Measurements from ENCODE around the gene FAM47E.

FAM47E gene, protein sequence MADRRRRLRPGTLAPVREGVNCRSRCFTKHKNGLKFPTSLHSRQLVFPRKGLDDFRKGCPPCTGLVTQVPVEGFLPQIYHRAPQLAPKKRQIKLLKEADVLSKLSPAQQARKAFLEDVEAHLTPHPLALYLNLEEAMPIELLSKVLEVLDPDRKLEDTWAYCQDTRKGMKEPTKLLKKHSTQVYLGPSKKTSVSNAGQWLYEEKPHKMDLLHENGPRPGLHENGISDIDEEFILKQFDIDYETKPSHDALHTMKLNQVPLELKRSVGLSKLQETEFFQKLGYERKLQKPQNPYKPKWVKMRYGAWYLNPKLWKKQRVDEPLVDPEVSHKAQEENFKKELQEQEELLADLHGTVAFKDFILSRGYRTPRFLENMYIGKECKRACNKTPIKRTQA

DNA sequence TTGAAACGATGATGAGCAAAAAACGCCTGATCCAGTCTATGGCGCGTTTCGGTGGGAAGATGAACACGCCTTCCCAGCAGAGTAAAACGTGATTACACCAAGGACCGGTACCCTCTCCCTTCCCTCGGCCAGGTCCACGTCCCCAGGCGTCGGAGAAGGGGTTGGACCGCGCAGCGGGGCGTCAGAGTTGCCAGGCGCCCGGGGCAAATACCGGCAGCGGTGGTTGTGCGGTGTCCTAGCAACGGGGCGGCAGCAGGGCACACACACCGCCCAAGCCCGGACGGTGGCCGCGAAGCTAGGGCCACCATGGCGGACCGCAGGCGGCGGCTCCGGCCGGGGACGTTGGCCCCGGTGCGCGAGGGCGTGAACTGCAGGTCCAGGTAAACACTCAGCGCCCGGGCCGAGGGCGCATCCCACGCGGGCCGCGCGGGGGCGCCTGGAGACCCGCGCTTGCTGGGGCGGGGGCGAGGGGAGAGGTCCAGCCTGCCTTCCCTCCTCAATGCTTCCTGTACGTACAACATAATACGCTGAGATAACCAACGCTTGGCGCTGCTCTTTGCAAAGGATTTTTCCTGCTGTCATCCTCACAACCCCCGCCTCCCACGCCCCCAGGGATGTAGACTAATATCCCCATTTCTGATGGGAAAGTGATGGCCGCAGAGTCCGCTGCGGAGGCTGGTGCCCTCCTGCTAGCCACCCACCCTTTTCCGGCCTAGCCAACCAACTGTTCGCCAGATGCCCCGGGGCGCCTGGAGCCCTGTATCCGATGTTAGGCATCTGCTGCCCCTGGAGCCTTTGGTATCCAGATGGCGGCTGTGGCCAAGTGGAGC, at the start of gene FAM47E:
FAM47E (plus strand) TSS at position 281 of the 830 bp plus-strand sequence; CDS start at position 307, 26 bp downstream.
- FAIRE-seq, result no peak

DNA sequence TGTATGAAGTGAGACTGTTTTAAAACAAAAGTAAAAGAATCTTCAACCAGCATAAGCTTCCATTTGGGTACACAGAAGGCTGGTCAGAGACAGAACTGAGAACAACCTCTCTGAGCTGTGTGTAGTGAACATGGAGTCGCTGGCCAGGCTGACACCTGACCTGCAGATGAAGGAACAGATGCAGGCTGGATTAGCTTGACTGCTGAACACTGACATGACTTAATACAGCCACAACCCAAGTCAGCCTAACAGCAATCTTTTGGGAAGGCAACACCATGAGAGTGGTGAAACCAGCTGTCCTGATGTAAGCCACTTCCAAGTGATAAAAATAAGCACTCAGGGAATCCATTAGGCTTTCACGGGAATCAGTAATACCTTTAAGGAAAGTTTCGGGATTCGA, 48.0 kb upstream of the FAM47E start:
- no peak for FAIRE-seq

DNA sequence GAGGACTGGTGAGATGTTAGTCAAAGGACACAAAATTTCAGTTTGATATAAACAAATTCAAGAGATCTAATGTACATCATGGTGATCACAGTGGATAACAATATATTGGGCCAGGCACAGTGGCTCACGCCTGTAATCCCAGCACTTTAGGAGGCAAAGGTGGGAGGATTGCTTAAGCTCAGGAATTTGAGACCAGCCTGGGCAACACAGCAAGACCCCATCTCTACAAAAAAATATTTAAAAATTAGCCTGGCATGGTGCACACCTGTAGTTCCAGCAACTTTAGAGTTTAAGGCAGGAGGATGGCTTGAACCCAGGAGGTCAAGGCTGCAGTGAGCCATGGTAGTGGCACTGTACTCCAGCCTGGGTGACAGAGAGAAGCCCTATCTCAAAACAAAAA, 46.6 kb upstream of the FAM47E start:
- FAIRE-seq, result no peak

DNA sequence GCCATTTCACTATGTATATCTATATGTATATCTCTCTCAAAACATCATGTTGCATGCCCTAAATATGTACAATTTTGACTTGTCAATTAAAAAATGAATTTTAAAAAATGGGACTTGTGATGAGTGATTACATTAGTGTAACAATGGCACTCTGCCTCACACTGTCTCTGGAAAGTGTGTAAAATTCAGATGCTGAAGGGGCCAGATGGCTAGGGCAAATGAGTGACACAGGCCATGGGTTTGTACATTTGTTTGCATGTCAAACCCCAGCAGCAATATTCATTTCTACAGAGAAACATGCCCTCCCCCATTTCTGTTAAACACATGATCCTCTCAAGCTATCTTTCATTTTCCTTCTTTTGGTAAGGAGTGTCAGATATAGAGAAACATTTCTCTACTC, 46.0 kb upstream of the FAM47E start:
- FAIRE-seq, result no peak

DNA sequence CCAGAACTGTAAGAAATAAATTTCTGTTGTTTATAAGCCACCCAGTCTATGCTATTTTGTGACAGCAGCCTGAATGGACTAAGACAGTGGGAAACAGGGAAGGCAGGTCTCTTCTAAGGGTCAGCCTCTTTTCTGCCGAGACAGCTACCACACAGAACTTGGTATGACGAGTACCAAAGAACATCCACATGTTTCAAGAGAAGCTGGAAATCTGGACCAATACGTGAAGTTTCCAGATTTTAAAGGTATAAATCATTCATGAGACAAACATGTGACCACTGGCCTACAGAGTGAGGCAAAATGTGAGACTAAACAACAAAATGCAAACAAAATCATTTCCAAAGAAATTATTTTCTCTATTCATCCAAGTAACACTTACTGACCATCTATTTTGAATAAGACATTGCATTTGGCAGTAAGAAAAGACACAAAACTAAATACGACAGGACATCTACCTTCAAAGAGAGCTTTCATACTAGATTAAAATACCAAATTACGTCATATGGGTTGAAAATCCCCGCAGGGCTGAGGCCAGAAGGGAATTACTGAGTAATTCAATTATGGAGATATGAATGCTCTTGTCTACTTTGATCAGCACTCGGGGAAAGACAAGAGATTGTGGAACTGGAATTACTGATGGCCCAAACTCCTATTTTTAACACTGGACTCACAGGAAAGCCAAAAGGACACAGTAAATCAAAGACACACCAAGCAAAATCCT, 45.1 kb upstream of the FAM47E start:
- FAIRE-seq, result no peak

DNA sequence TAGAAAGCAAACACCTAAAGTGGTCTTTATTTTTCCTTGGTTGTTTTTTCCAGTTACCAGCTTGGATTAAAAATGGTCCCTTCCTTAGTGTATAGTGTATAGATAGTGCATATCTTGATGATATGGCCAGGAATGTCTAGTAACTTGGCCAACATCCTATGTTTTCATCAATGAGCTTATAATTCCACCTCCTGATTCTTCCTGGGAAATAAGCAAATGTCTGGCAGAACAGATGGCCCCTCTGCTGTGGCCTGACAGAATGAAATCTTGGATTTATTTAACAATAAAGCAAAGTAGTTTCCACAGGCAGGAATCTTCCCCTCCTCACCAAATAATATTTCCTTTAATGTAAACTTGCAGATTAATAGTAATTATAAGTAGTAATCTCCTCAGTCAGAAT, 44.0 kb upstream of the FAM47E start:
- FAIRE-seq, result no peak

DNA sequence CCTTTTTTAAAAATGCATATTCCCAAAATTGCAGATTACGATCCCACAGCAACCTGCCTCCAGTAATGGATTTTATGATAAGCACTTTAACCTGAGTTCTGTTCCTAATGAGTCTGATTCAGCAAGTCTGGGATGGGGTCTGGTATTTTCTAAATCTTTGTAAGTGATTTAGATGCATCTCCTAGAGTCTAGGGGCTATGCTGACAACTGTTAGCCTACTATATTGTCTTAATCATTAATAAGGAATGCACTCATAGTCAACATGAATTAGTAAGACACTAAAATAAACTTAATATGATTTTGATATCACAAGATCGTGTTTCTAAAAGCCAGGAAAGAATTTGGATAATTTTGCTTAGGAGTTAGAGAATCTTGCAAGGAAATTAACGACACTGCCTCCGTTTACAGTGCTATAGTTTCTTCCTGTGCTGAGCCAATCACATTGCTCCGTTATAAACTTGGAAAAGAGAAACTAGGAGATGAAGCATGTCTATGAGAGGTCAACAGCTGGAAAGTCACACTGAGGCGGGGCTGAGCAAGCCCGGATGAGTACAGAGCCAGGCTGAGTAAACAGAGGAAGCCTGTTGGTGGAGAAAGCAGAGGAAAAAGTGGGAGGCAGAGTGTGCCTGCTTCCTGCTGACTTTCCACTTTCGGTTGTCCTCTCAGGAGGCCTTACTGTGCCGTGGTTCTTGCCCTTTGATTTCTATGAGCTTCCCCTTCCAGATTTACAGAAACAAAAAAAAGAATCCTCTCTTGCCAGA, 43.3 kb upstream of the FAM47E start:
- FAIRE-seq, result no peak

DNA sequence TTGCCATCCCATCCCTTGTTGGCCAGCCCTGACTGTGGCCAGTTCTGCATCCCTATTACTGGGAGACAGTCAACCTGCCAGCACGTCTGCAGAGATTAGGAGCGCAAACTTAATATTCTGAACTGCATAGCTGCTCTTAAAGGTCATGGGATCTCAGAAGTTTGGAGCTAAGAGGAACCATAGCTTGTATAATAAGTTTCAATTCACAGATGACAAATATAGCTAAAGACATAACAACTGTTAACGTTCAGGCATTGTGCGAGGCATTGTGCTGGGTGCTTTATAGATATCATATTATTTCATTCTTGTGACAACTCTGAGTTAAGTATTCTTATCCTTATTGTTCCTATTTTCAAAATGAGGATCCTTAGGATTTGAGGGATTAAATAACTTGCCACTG, 41.6 kb upstream of the FAM47E start:
- FAIRE-seq, result no peak

DNA sequence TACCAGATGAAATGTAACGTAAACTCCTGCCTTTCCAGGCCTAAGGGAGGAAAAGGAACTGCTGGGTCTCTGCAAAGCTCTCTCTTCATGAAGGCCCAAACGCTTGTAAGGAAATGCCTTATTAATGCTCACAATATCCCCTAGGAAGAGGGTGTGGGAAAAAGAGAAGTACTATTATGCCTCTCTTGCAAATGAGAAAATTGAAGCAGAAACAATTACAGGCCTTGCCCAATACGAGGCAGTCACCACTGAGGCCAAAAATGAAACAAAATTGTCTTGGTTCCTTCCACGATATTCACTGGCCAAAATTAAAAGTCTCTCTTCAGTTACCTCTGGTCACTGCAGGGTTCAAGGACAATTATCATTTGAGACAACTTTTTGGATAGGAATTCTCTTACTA, 41.1 kb upstream of the FAM47E start:
- FAIRE-seq, result no peak

DNA sequence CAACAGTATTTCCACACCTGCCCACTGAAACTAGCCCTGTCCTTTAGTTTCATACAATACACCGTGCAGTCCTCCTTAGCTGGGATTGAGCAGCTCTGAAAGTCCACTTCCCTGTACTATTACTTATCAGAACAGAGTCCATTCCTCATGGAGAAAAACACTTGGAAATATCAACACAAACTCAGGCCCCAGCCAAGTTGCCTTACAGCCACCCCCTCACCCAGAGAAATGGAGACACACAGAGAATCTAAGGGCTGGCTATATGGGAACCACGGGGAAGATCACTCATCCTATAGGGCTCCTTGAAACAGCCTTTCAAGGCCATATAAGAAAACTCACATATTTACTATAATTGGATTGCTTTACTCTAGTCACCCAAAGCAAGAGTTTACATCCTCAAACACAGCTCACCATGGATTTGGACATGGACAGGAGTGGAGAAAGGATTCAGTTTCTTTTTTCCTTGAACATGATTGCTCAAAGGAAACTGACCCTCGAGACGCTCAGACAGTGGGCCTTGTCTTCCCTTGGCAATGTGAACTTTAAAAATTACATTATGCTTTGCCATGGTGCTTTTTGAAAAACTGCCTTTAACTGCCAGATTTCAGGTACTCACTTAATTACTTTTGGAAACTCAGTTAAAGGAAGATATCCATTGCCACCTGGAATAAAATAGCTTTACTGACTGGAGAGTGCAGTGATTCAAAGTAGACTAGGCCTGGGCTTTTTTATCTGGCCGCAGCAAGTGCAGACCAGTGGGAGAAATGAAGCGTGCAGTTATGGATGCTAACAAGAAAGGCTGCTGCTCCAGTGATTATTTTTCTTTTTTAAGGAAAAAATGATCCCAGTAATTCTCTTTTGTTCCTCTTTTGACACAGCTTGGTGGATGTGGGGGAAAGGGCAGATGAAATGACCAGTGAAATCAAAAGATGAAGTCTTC, 39.5 kb upstream of the FAM47E start:
- FAIRE-seq, result no peak

DNA sequence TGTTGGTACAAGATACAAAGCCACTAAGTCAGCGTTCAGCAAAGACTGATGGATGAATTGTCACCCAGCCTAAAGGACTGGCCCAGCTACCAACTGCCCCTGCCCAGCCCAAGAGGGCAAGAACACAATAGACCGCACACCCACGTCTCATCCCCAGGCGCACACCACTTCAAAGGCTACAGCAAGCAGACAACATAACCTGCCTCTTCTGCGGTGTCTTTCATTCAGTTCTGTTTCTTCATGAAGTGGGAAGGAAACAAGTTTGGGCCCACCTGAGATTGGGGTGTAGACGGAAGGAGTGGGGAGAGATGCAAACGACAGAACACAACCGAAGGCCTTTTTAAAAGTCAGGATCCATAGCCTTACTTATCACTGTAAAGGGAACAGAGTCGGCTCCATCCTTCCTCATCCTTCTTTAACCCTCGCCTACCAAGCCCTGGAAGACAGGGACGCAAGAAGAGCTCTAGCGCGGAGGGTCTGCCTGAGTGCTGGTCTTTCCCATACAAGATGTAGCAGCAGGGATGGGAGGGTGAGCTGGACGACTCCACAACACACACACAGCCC, 38.6 kb upstream of the FAM47E start:
- no peak for FAIRE-seq

DNA sequence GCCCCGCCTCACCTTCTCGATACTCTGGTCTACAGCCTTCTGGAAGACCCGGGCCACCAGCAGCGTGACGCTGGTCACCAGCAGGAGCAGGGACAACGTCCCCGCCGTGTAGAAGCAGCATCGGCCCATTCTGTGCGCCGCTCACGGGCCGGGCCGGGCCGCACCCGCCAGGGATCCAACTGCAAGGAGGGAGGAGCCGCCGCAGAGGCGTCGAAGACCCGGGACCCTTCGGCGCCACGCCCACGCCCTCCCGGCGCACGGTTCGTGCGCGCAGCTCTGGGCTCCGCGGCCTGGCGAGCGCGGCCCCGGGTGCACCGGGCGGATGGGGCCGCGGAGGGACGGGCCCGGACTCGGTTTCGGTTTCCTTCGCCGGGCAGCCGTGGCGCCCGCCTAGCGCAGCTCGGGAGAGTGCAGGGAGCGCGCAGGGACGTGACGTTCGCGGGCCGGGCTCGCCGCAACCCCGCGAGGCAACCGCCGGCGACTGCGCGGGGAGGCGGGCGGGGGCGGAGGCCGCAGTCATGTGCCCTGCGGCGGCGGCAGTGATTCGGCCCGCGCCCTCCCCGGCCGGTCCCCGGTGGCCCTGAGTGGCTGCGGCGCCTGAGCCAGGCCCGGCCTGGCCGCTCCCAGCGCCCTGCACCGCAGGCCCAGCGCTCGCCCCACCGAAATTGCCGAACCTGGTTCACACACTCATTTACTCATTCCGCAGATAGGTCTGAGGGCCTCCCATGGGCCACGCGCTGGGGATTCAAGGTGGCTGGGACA, 37.9 kb upstream of the FAM47E start, which contains the start of gene SCARB2:
SCARB2 (minus strand) TSS at position 410 of the 762 bp plus-strand sequence; CDS start at position 129, 281 bp downstream.
- no peak for FAIRE-seq

DNA sequence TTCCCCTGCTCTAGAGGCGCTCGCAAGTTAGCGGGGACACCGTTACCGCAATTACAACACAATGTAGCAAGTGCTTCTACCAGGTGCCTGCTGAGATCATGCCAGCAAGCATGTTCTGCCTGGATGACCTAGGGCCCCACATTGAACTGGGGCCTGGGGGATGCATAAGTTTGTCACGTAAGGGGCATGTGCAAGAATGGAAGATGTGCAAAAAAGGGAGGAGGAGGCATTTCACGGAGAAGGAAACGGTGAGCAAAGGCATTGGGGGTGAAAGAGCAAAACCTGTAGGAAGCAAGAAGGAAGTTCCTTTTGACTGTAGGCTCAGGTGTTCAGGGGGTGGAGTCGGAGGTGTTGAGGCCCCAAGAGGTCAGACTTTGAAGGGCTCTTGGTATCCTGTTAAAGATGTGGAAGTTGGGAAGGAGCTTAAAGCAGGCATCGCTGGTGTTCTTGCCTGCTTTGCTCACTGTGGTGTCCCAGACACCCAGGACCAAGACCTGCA, 37.3 kb upstream of the FAM47E start:
- no peak for FAIRE-seq

DNA sequence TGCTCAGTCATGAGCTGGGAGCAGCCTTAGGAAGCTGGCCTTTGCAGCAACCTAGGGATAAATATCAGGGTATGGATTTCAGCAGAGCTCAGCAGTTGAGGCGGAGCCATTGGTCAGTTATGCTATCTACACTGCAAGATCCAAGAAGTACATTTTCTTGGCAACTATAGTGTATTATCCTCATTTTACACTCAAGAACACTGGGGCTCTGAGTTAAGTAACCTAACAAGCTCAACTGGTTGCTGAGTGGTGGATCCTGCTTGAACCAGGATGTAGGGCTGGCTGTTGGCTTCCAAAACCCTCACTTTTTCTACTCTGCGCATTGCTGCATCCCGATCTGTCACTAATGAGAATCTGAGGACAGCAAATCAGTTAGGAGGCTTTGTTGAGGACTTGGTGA, 36.4 kb upstream of the FAM47E start:
- FAIRE-seq, result no peak

DNA sequence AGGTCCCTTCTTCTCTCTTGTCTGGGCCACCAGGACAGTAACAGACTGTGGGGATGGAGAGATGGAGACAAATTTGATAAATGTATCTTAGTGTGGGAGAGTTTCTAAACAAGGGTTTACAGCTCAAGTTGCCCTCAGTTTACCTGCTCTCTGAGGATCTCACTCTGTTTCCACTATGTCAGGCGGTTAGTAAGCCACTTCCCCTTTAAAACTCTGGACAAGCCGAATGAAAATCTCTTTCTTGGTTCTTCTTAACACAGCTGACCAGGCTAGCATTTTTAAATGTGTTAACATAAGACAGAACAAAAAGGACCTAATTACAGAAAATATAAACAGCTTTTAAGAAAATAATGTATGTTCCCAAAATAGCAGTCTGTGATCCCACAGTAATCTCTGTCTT, 35.0 kb upstream of the FAM47E start:
- no peak for FAIRE-seq

DNA sequence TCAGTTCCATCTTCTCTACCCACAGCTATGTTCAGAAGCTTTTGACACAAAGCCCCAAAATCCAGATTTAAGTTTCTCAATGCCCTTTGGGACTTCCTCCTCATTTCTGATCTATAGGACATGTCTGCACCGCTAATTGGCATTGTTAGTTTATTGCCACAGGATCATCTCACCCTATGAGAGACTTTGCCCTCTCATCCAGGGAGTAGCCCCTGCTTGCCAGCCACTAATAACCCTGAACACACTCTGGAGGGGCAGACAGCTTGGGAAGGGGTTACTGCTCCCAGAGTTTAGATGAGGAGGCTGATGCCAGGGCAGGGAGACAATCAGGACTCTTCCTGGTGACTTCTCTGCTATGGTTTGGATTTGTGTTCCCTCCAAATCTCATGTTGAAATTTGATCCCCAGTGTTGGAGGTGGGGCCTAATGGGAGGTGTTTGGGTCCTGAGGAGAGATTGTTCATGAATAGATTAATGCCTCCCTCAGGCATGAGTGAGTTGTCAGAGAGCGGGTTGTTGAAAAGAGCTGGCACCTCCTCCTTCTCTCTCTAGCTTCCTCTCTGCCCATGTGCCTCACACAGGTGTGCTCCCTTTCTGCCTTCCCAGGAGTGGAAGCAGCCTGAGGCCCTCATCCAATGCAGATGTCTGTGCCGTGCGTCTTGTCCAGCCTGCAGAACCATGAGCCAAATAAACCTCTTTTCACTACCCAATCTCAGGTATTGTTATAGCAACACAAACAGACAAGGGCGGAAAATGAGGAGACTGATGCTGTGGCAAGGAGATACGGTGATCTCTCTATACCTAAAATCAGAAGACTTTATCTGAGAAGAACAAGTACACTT, 34.3 kb upstream of the FAM47E start:
- FAIRE-seq, result no peak

DNA sequence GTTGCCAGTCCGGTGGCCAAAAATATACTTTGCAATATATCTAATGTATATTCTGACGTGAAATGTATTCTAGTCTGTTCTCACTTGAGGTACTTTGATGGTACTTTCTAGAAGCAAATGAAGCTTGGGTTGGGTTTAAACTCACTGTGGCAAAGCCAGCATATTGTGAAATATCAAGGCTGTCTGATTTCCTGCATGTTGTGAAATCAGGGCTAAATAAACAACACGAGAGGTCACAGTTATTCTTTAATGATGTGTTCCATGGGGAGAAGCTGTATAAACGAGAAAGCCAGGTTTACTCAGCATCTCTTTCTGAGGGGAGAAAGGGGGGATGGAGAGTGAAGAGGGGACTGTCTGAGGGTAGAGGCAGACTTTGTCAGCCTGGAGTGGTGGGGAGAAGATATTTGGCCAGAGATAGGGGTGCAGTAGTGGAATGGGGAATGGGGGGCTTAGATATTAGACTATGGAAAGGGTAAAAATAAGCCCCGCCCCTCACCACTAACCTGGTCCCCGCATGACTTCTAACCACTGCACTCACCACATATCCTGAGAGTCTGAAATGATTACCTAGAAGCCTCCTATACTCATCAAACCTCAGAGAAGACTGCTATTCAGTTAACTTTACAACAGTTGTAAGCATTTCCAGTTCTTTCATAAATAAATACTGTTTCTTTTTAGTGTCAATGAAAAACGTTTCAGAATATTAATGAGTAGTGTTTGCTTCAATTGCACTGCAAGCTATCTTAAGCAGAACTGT, 32.0 kb upstream of the FAM47E start:
- no peak for FAIRE-seq

DNA sequence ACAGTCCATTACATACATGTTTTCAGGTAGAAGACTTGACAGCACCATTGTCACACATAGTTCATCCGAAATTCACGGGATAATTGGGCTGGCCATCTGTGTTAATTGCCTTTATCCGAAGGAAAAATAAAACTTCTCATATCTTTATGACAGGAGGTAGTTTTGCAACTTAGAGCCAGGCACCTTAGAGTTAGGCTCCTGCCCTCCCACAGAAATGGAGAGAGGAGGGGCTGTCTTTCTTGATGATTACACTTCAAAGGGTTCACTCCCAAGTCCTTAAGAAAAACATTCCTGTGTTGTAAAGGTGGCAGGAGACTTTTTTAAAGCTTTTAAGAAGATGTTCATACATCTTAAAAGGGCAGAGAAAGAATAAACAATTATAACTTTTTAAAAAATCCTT, 27.4 kb upstream of the FAM47E start:
- no peak for FAIRE-seq

Measured in colon (tissue), 2 donors.